Astrocyte (in vitro differentiated cells and primary cell): ENCODE results near the gene RDH13. TPM values are rescaled to one million over a fixed set of nuclear protein-coding genes. Genes with fewer than 3 reads are reported as not detected.

ENCODE experiments used
- DNase-seq: peaks from one replicate; pipeline ENCODE4 v3.0.0-alpha.2; 2010; ENCODE audit warnings: low read depth
- FAIRE-seq: peaks from 2 replicates; lab custom pipeline; 2011; peaks lifted over from hg19 to GRCh38; lab: Jason Lieb, UNC
- H2AFZ ChIP-seq: 2 replicates; pipeline ENCODE4 v1.6.0; 2012; ENCODE audit warnings: low read depth, low read length, inconsistent platforms
- H3K27ac ChIP-seq: 2 replicates; pipeline ENCODE4 v1.5.1; 2011; ENCODE audit warnings: low read depth, low read length, inconsistent platforms
- H3K27me3 ChIP-seq: 2 replicates; pipeline ENCODE4 v1.6.0; 2011; ENCODE audit warnings: low read length, inconsistent platforms; ENCODE audit not compliant: insufficient read depth
- H3K36me3 ChIP-seq: 2 replicates; pipeline ENCODE4 v1.5.1; 2011; ENCODE audit warnings: low read length, inconsistent platforms; ENCODE audit not compliant: insufficient read depth
- H3K4me1 ChIP-seq: 2 replicates; pipeline ENCODE4 v1.5.1; 2011; ENCODE audit warnings: low read length, inconsistent platforms; ENCODE audit not compliant: insufficient read depth
- H3K4me2 ChIP-seq: 2 replicates; pipeline ENCODE4 v1.6.0; 2012; ENCODE audit warnings: low read length, inconsistent platforms
- H3K4me3 ChIP-seq: 2 replicates; pipeline ENCODE4 v1.5.1; 2011; ENCODE audit warnings: low read depth, mild to moderate bottlenecking, low read length, inconsistent platforms; ENCODE audit not compliant: insufficient read depth
- H3K79me2 ChIP-seq: 2 replicates; pipeline ENCODE4 v1.6.0; 2012; ENCODE audit warnings: mild to moderate bottlenecking, low read length, inconsistent platforms; ENCODE audit not compliant: insufficient read depth
- H3K9ac ChIP-seq: 2 replicates; pipeline ENCODE4 v1.6.0; 2012; ENCODE audit warnings: mild to moderate bottlenecking, low read length, inconsistent platforms
- H3K9me3 ChIP-seq: 2 replicates; pipeline ENCODE4 v1.5.1; 2012; ENCODE audit warnings: low read depth, mild to moderate bottlenecking, low read length, inconsistent platforms; ENCODE audit not compliant: insufficient read depth
- H4K20me1 ChIP-seq: 2 replicates; pipeline ENCODE4 v1.6.0; 2012; ENCODE audit warnings: low read length, inconsistent platforms; ENCODE audit not compliant: insufficient read depth
- H3K27ac Mint-ChIP-seq: one replicate; pipeline ENCODE4 v1.8.0; 2021; ENCODE audit warnings: mild to moderate bottlenecking, mixed read lengths; ENCODE audit not compliant: unreplicated experiment
- H3K27me3 Mint-ChIP-seq: one replicate; pipeline ENCODE4 v1.8.0; 2021; ENCODE audit warnings: low read depth, mixed read lengths; ENCODE audit not compliant: unreplicated experiment
- H3K36me3 Mint-ChIP-seq: one replicate; pipeline ENCODE4 v1.8.0; 2021; ENCODE audit warnings: low read depth, mixed read lengths; ENCODE audit not compliant: unreplicated experiment
- H3K4me1 Mint-ChIP-seq: one replicate; pipeline ENCODE4 v1.8.0; 2021; ENCODE audit warnings: low read depth, mixed read lengths; ENCODE audit not compliant: unreplicated experiment
- H3K4me3 Mint-ChIP-seq: one replicate; pipeline ENCODE4 v1.8.0; 2021; ENCODE audit warnings: mild to moderate bottlenecking, moderate library complexity, mixed read lengths; ENCODE audit not compliant: unreplicated experiment
- H3K9me3 Mint-ChIP-seq: one replicate; pipeline ENCODE4 v1.8.0; 2021; ENCODE audit warnings: mild to moderate bottlenecking, mixed read lengths; ENCODE audit not compliant: unreplicated experiment
- CTCF ChIP-seq: IDR thresholded peaks from 2 replicates; pipeline ENCODE4 v1.5.1; 2011; ENCODE audit warnings: low read depth, mild to moderate bottlenecking, inconsistent platforms, low read length, moderate library complexity; ENCODE audit not compliant: insufficient read depth
- EZH2 ChIP-seq: IDR thresholded peaks from 2 replicates; pipeline ENCODE4 v1.6.1; 2012; ENCODE audit warnings: mild to moderate bottlenecking, low read length, inconsistent platforms; ENCODE audit not compliant: insufficient read depth
- total RNA-seq: library from RNA; stranded (reverse); gene quantifications from 2 replicates; pipeline ENCODE4 v1.2.1, GENCODE V29; 2021

Gene RDH13
- total RNA-seq, 1 donor from 2014 or later: 22.6 TPM

DNA sequence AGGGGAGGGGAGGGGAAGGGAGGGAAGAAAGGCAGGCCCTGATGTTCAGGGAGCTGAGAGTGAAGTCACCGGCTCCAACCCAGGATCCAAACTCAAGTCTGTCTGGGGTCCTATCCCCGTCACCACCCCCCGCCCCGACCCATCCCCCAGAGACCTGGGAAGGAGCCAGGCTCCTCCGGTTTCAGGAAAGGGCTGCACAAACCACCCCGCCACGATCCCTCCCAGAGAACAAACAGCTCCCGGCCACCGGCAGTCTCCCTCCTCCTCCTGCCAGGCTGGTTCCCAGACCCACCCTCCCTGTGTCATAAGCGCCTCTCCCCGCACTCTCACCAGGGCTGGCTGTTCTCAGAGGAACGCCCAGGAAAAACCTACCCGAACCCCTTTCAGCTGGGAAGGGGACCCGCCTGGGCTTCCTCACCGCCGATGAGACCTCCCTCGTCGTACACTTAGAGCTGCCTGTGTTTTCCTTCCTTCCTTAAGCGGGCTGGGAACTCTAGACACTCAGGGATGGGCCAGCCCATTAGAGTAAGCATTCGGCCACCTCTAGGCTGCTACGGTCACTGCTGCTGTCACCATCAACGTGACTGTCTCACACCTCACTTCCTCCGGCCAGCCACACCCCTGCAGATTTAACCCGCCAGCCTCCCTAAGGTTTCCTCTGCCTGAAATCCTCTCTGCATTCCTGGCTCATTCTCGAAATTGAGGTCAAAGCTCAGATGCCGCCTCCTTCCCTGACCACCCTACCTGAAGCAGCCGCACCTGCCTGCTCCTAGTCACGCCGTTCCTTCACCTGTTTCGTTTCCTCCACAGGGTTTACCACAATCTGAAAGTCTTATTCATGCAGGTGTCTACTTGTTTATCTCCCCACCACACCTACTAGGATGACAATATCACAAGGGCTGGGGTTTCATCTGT, 6.3 kb upstream of the RDH13 start:
- no peaks in the 10 kb centered on the region for H3K9me3 ChIP-seq
- H3K27me3 Mint-ChIP-seq: peaks cover 70% of the 10 kb centered on the region
- H3K79me2 ChIP-seq: no peaks in the 10 kb centered on the region
- peaks cover 8% of the 10 kb centered on the region for H3K9me3 Mint-ChIP-seq
- no peaks in the 10 kb centered on the region for H3K36me3 Mint-ChIP-seq
- no peaks in the 10 kb centered on the region for H3K4me1 ChIP-seq
- H3K4me1 Mint-ChIP-seq: peaks cover 8% of the 10 kb centered on the region
- H3K4me3 Mint-ChIP-seq: peak overlapping the region; percentile 70
- H3K27me3 ChIP-seq: peaks cover 23% of the 10 kb centered on the region
- FAIRE-seq (no peak), DNase-seq (no peak)
- no peaks in the 10 kb centered on the region for H3K36me3 ChIP-seq
- no peak overlapping the region for H3K4me3 ChIP-seq
- no peak overlapping the region for H3K9ac ChIP-seq
- no peak overlapping the region for H3K27ac ChIP-seq
- H3K4me2 ChIP-seq: peak overlapping the region; percentile 60
- peak overlapping the region; percentile 31 for H3K27ac Mint-ChIP-seq
- H4K20me1 ChIP-seq: no peaks in the 10 kb centered on the region
- TF ChIP-seq EZH2 (peak; percentile 38), CTCF (no peak)
- no peak overlapping the region for H2AFZ ChIP-seq

DNA sequence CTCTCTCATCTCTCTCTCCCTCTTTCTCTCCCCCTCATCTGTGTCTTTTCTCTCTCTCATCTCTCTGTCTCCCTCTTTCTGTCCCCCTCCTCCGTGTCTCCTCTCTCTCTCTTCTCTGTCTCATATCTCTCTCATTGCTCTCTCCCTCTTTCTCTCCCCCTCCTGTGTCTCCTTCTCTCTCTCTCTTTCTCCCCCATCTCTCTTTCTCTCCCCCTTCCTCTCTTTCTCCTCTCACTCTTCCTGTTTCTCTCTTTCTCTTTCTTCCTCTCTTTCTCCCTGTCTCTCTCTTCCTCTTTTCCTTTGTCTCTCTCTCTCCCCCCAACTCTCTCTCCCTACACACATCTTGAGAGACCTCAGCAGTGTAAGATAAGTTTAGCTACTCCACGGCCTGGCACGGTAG, 4.9 kb upstream of the RDH13 start:
- Histone ChIP-seq H3K4me2 (no peak overlapping the region), H3K36me3 (no peaks in the 10 kb centered on the region), H3K79me2 (no peaks in the 10 kb centered on the region), H2AFZ (no peak overlapping the region), H3K4me1 (no peaks in the 10 kb centered on the region), H3K9me3 (no peaks in the 10 kb centered on the region), H3K4me3 (no peak overlapping the region), H3K27me3 (peaks cover 23% of the 10 kb centered on the region), H4K20me1 (no peaks in the 10 kb centered on the region), H3K9ac (no peak overlapping the region), H3K27ac (no peak overlapping the region)
- H3K36me3 Mint-ChIP-seq: no peaks in the 10 kb centered on the region
- H3K4me1 Mint-ChIP-seq: peaks cover 8% of the 10 kb centered on the region
- no peak for TF ChIP-seq EZH2
- no peak for TF ChIP-seq CTCF
- DNase-seq (no peak), FAIRE-seq (no peak)
- no peak overlapping the region for H3K27ac Mint-ChIP-seq
- peaks cover 64% of the 10 kb centered on the region for H3K27me3 Mint-ChIP-seq
- H3K4me3 Mint-ChIP-seq: no peak overlapping the region
- H3K9me3 Mint-ChIP-seq: peaks cover 8% of the 10 kb centered on the region
